ENCODE data around the gene RUNX2. TPM values are rescaled to one million over a fixed set of nuclear protein-coding genes. Genes with fewer than 3 reads are reported as not detected.
A peak's percentile ranks its signal among the peaks of the same experiment; 100 is the strongest.

Gene RUNX2
- total and polyA plus RNA-seq, 2 experiments from 2014 or later: 1.0 to 2.1 TPM

GRCh38 chr6:45533386-45533785 lies 205.3 kb downstream of the RUNX2 start:
- Histone ChIP-seq H4K20me1 (ENCODE audit: insufficient read depth, poor library complexity, severe bottlenecking) (no peaks in the 10 kb centered on the region), H3K27ac (peak overlapping the region; percentile 62), H3K9me3 (ENCODE audit: low read depth) (no peaks in the 10 kb centered on the region), H2AFZ (peak overlapping the region; percentile 30), H3K27me3 (no peaks in the 10 kb centered on the region), H3K79me2 (no peaks in the 10 kb centered on the region), H3K4me1 (ENCODE audit: insufficient read depth) (peaks cover 7% of the 10 kb centered on the region), H3K4me2 (peak overlapping the region; percentile 63), H3K4me3 (no peak overlapping the region), H3K36me3 (replicated peaks; ENCODE audit: insufficient read depth, low read depth) (no peaks in the 10 kb centered on the region), H3K9me2 (replicated peaks; ENCODE audit: insufficient read depth) (no peaks in the 10 kb centered on the region)
- TF ChIP-seq EZH2 (IDR thresholded peaks at IDR 0.05; ENCODE audit: borderline replicate concordance) (no peak), CTCF (IDR thresholded peaks at IDR 0.05; ENCODE audit: poor library complexity) (no peak), EZH2phosphoT487 (IDR thresholded peaks at IDR 0.05; ENCODE audit: low read depth, severe bottlenecking, unreplicated experiment) (no peak)
- DNase-seq (ENCODE audit: low spot score): no peak
- WGBS (ENCODE audit: low lambda C conversion rate, missing lambda C conversion rate): 42% methylated on average over 4 of the region's 4 CpGs

DNA sequence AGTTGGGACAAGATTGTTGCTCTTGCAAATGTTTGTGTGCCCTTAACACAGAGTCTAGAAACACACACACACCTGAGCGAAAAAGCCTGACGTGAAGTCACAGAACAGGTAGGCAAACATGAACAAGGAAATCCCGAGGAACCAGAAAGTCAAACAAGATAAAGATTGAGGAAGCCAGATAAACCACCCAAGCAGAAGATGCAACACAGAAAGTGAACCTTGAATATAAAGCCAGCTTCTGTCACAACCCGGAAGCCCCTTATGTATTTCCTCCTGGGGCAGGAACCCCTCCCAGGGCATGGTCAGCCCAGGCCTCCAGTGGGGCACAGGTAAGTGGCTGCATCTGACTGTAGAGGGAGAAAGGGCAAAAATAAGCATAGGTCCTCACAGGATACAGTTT lies 207.8 kb downstream of the RUNX2 start:
- TF ChIP-seq CTCF (IDR thresholded peaks at IDR 0.05; ENCODE audit: poor library complexity) (no peak), EZH2 (IDR thresholded peaks at IDR 0.05; ENCODE audit: borderline replicate concordance) (no peak), EZH2phosphoT487 (IDR thresholded peaks at IDR 0.05; ENCODE audit: low read depth, severe bottlenecking, unreplicated experiment) (no peak)
- Histone ChIP-seq H3K4me2 (peak overlapping the region; percentile 29), H3K9me2 (replicated peaks; ENCODE audit: insufficient read depth) (no peaks in the 10 kb centered on the region), H3K9me3 (ENCODE audit: low read depth) (no peaks in the 10 kb centered on the region), H2AFZ (no peak overlapping the region), H4K20me1 (ENCODE audit: insufficient read depth, poor library complexity, severe bottlenecking) (no peaks in the 10 kb centered on the region), H3K79me2 (no peaks in the 10 kb centered on the region), H3K36me3 (replicated peaks; ENCODE audit: insufficient read depth, low read depth) (no peaks in the 10 kb centered on the region), H3K4me3 (no peak overlapping the region), H3K27me3 (no peaks in the 10 kb centered on the region), H3K27ac (peak overlapping the region; percentile 81), H3K4me1 (ENCODE audit: insufficient read depth) (peaks cover 7% of the 10 kb centered on the region)
- 54% methylated on average over 4 of the region's 4 CpGs for WGBS (ENCODE audit: low lambda C conversion rate, missing lambda C conversion rate)
- peak; percentile 47 for DNase-seq (ENCODE audit: low spot score)

- H3K27me3 ChIP-seq: no peaks in the 10 kb centered on the region
- no peak for TF ChIP-seq EZH2 (IDR thresholded peaks at IDR 0.05; ENCODE audit: borderline replicate concordance)
- TF ChIP-seq EZH2phosphoT487 (IDR thresholded peaks at IDR 0.05; ENCODE audit: low read depth, severe bottlenecking, unreplicated experiment): no peak
- TF ChIP-seq CTCF (IDR thresholded peaks at IDR 0.05; ENCODE audit: poor library complexity): no peak
- H3K4me1 ChIP-seq (ENCODE audit: insufficient read depth): peaks cover 3% of the 10 kb centered on the region
- H3K27ac ChIP-seq: no peak overlapping the region
- no peaks in the 10 kb centered on the region for H4K20me1 ChIP-seq (ENCODE audit: insufficient read depth, poor library complexity, severe bottlenecking)
- H3K9me3 ChIP-seq (ENCODE audit: low read depth): no peaks in the 10 kb centered on the region
- H3K79me2 ChIP-seq: no peaks in the 10 kb centered on the region
- no peak for DNase-seq (ENCODE audit: low spot score)
- no peak overlapping the region for H3K4me3 ChIP-seq
- H2AFZ ChIP-seq: no peak overlapping the region
- no peak overlapping the region for H3K4me2 ChIP-seq
- no peaks in the 10 kb centered on the region for H3K9me2 ChIP-seq (replicated peaks; ENCODE audit: insufficient read depth)
- no peaks in the 10 kb centered on the region for H3K36me3 ChIP-seq (replicated peaks; ENCODE audit: insufficient read depth, low read depth)
- WGBS (ENCODE audit: low lambda C conversion rate, missing lambda C conversion rate): 86% methylated on average over 6 of the region's 6 CpGs
These were observed 209.4 kb downstream of the RUNX2 start for GRCh38 chr6:45537539-45537938.

Data from hepatocyte (in vitro differentiated cells).